Neural progenitor cell (in vitro differentiated cells): Measurements from ENCODE around the gene LPP. TPM values are rescaled to one million over a fixed set of nuclear protein-coding genes. Genes with fewer than 3 reads are reported as not detected.

Experiments
- DNase-seq: peaks from one replicate; pipeline ENCODE4 v3.0.0-alpha.2; 2016; ENCODE audit warnings: low spot score
- H2AFZ ChIP-seq: fragments of 200-600 bp; sonication (generic); replicated peaks from 2 replicates; pipeline ENCODE4 v1.6.1; 2016; ENCODE audit warnings: antibody characterized with exemption
- H3F3A ChIP-seq: fragments of 200-600 bp; sonication (generic); 2 replicates; pipeline ENCODE4 v1.6.1; 2016; ENCODE audit warnings: antibody characterized with exemption, low read depth
- H3K27ac ChIP-seq: fragments of 200-600 bp; sonication (generic); 2 replicates; pipeline ENCODE4 v1.5.1; 2016; ENCODE audit warnings: mild to moderate bottlenecking
- H3K27me3 ChIP-seq: fragments of 200-600 bp; sonication (generic); 2 replicates; pipeline ENCODE4 v1.6.1; 2016; ENCODE audit warnings: mild to moderate bottlenecking, moderate library complexity
- H3K36me3 ChIP-seq: fragments of 200-600 bp; sonication (generic); 2 replicates; pipeline ENCODE4 v1.5.1; 2016
- H3K4me1 ChIP-seq: fragments of 200-600 bp; sonication (generic); 2 replicates; pipeline ENCODE4 v1.6.1; 2016; ENCODE audit warnings: mixed run types
- H3K4me2 ChIP-seq: fragments of 200-600 bp; sonication (generic); 2 replicates; pipeline ENCODE4 v1.6.1; 2016
- H3K4me3 ChIP-seq: fragments of 200-600 bp; sonication (generic); 2 replicates; pipeline ENCODE4 v1.5.1; 2016
- H3K79me2 ChIP-seq: fragments of 200-600 bp; sonication (generic); 2 replicates; pipeline ENCODE4 v1.6.1; 2016; ENCODE audit warnings: low read depth
- H3K9ac ChIP-seq: fragments of 200-600 bp; sonication (generic); 2 replicates; pipeline ENCODE4 v1.6.1; 2016
- H3K9me3 ChIP-seq: fragments of 200-600 bp; sonication (generic); 2 replicates; pipeline ENCODE4 v1.5.1; 2016; ENCODE audit warnings: low read depth
- H4K20me1 ChIP-seq: fragments of 200-600 bp; sonication (generic); 2 replicates; pipeline ENCODE4 v1.6.1; 2016; ENCODE audit warnings: low read depth
- H3K27ac Mint-ChIP-seq: 3 replicates; pipeline ENCODE4 v1.8.0; 2021; ENCODE audit warnings: mixed read lengths
- H3K27me3 Mint-ChIP-seq: 2 replicates; pipeline ENCODE4 v1.8.0; 2022; ENCODE audit warnings: low read depth, mild to moderate bottlenecking, inconsistent platforms, moderate library complexity, mixed read lengths; ENCODE audit not compliant: insufficient read depth
- H3K36me3 Mint-ChIP-seq: 3 replicates; pipeline ENCODE4 v1.8.0; 2021; ENCODE audit warnings: mixed read lengths
- H3K4me1 Mint-ChIP-seq: 3 replicates; pipeline ENCODE4 v1.8.0; 2021; ENCODE audit warnings: mixed read lengths
- H3K4me3 Mint-ChIP-seq: 3 replicates; pipeline ENCODE4 v1.8.0; 2021; ENCODE audit warnings: mild to moderate bottlenecking, moderate library complexity, mixed read lengths
- H3K9me3 Mint-ChIP-seq: 3 replicates; pipeline ENCODE4 v1.8.0; 2020; ENCODE audit warnings: mixed read lengths
- CTCF ChIP-seq: fragments of 200-600 bp; sonication (generic); IDR thresholded peaks from 2 replicates; pipeline ENCODE4 v1.5.1; 2017; ENCODE audit warnings: antibody characterized with exemption, mild to moderate bottlenecking
- EZH2 ChIP-seq: fragments of 200-600 bp; sonication (generic); IDR thresholded peaks from 2 replicates; pipeline ENCODE4 v1.6.1; 2017; ENCODE audit warnings: antibody characterized with exemption, mild to moderate bottlenecking, moderate library complexity
- EZH2phosphoT487 ChIP-seq: fragments of 200-600 bp; sonication (generic); IDR thresholded peaks from 2 replicates; pipeline ENCODE4 v1.6.1; 2017; ENCODE audit warnings: antibody characterized with exemption
- total RNA-seq: library from RNA; depleted of rRNA; stranded (reverse); fragments of >200 nt; gene quantifications from 2 replicates; pipeline ENCODE4 v1.2.3, GENCODE V29; 2015; ENCODE audit warnings: low replicate concordance

The LPP gene
- total RNA-seq, 1 donor from 2014 or later, result 18.9 TPM

DNA sequence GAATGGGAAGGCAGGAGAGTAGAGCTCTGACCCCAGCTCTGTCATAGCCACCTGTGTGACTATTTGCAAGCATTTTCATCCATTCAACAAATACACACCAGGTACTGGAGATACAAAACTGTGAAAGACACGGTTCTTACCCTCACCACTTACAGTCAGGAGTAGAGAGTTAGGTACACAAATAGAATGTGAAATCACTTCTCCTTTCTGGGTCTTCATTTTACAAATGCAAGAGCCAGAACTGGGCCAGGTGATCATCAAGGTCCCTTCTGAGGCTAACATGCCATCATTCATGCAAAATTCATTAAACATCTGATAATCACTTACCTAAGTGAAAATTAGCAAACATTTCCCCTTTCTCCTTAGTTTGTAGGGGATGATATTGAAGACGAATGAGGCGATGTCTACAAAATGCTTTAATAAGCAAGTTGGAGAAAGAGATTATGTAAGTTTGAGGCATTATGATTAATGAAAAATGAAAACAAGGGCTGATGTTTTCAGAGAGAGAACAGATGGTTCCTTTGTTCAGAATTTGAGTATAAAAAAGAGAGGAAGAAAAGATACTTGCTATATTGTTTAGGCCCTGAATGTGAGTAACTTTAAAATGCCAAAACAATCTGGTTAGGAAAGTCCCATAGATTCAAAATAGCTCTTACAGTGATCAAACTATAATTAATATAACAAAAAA is 88.6 kb downstream of the LPP start:
- Histone ChIP-seq H3K36me3 (no peaks in the 10 kb centered on the region), H3F3A (no peaks in the 10 kb centered on the region), H3K9me3 (no peaks in the 10 kb centered on the region), H3K4me3 (no peak overlapping the region), H3K9ac (no peak overlapping the region), H3K79me2 (peaks cover 4% of the 10 kb centered on the region), H3K27ac (no peak overlapping the region), H3K4me2 (no peak overlapping the region), H4K20me1 (peaks cover 12% of the 10 kb centered on the region), H2AFZ (no peak overlapping the region), H3K27me3 (no peaks in the 10 kb centered on the region), H3K4me1 (peaks cover 6% of the 10 kb centered on the region)
- TF ChIP-seq EZH2 (no peak), EZH2phosphoT487 (no peak)
- DNase-seq, result no peak
- Mint-ChIP-seq H3K27ac (no peak overlapping the region), H3K9me3 (no peaks in the 10 kb centered on the region), H3K4me3 (no peak overlapping the region), H3K4me1 (peaks cover 24% of the 10 kb centered on the region), H3K36me3 (no peaks in the 10 kb centered on the region), H3K27me3 (no peaks in the 10 kb centered on the region)

- Histone ChIP-seq H3K4me2 (no peak overlapping the region), H3K36me3 (no peaks in the 10 kb centered on the region)
- peaks cover 23% of the 10 kb centered on the region for H3K4me1 Mint-ChIP-seq
Observed at GRCh38 chr3:188243124-188243795, 89.3 kb downstream of the LPP start.

GRCh38 chr3:188244395-188244861 is 90.5 kb downstream of the LPP start:
- Histone ChIP-seq H3K4me1 (peaks cover 6% of the 10 kb centered on the region), H3K4me3 (no peak overlapping the region), H3K9ac (no peak overlapping the region), H4K20me1 (peaks cover 12% of the 10 kb centered on the region), H2AFZ (no peak overlapping the region), H3K27ac (no peak overlapping the region), H3K27me3 (no peaks in the 10 kb centered on the region), H3F3A (no peaks in the 10 kb centered on the region), H3K36me3 (no peaks in the 10 kb centered on the region), H3K4me2 (no peak overlapping the region), H3K79me2 (peaks cover 4% of the 10 kb centered on the region), H3K9me3 (no peaks in the 10 kb centered on the region)
- Mint-ChIP-seq H3K9me3 (no peaks in the 10 kb centered on the region), H3K4me3 (no peak overlapping the region), H3K27me3 (no peaks in the 10 kb centered on the region), H3K4me1 (peaks cover 23% of the 10 kb centered on the region), H3K27ac (no peak overlapping the region), H3K36me3 (no peaks in the 10 kb centered on the region)
- TF ChIP-seq EZH2phosphoT487 (no peak), CTCF (no peak), EZH2 (no peak)
- DNase-seq, result no peak

More at GRCh38 chr3:188243124-188243795, 89.3 kb downstream of the LPP start:
- no peak overlapping the region for H3K4me3 ChIP-seq
- peaks cover 12% of the 10 kb centered on the region for H4K20me1 ChIP-seq
- Mint-ChIP-seq H3K27me3 (no peaks in the 10 kb centered on the region), H3K27ac (no peak overlapping the region), H3K36me3 (no peaks in the 10 kb centered on the region), H3K9me3 (no peaks in the 10 kb centered on the region), H3K4me3 (no peak overlapping the region)
- H3K4me1 ChIP-seq, result peaks cover 6% of the 10 kb centered on the region
- H3K27me3 ChIP-seq, result no peaks in the 10 kb centered on the region
- TF ChIP-seq CTCF (no peak), EZH2phosphoT487 (no peak), EZH2 (no peak)
- H2AFZ ChIP-seq, result no peak overlapping the region
- no peak overlapping the region for H3K27ac ChIP-seq
- H3F3A ChIP-seq, result no peaks in the 10 kb centered on the region
- H3K79me2 ChIP-seq, result peaks cover 4% of the 10 kb centered on the region
- H3K9ac ChIP-seq, result no peak overlapping the region
- DNase-seq, result no peak
- H3K9me3 ChIP-seq, result no peaks in the 10 kb centered on the region

- peaks cover 7% of the 10 kb centered on the region for H3K36me3 Mint-ChIP-seq
- peaks cover 4% of the 10 kb centered on the region for H3K79me2 ChIP-seq
- no peaks in the 10 kb centered on the region for H4K20me1 ChIP-seq
- H3K4me3 ChIP-seq, result no peak overlapping the region
- H3K9ac ChIP-seq, result no peak overlapping the region
- no peak overlapping the region for H3K4me3 Mint-ChIP-seq
- H3F3A ChIP-seq, result no peaks in the 10 kb centered on the region
- H3K27ac ChIP-seq, result no peak overlapping the region
- no peak for DNase-seq
- H3K27me3 ChIP-seq, result no peaks in the 10 kb centered on the region
- H3K27me3 Mint-ChIP-seq, result no peaks in the 10 kb centered on the region
- no peaks in the 10 kb centered on the region for H3K9me3 ChIP-seq
- no peaks in the 10 kb centered on the region for H3K36me3 ChIP-seq
- H3K27ac Mint-ChIP-seq, result no peak overlapping the region
- peaks cover 3% of the 10 kb centered on the region for H3K9me3 Mint-ChIP-seq
- no peak for TF ChIP-seq EZH2
- TF ChIP-seq CTCF, result no peak
- no peak for TF ChIP-seq EZH2phosphoT487
- no peaks in the 10 kb centered on the region for H3K4me1 ChIP-seq
- no peak overlapping the region for H3K4me2 ChIP-seq
- H3K4me1 Mint-ChIP-seq, result peaks cover 12% of the 10 kb centered on the region
- H2AFZ ChIP-seq, result no peak overlapping the region
Observed at GRCh38 chr3:188246905-188247304, 92.9 kb downstream of the LPP start.
